Mesenchymal stem cell (in vitro differentiated cells and primary cell): ENCODE data around the gene DYSF.

Experiments
- DNase-seq: peaks from one replicate; pipeline ENCODE4 v3.0.0-alpha.2; 2013
- H2AFZ ChIP-seq: one replicate; pipeline ENCODE4 v1.6.1; 2013; ENCODE audit warnings: low read depth, mild to moderate bottlenecking, control low read depth, inconsistent platforms, low read length, moderate library complexity
- H2AK5ac ChIP-seq: 2 replicates; pipeline ENCODE4 v1.6.1; 2013; ENCODE audit warnings: low read length, moderate library complexity, mild to moderate bottlenecking, inconsistent platforms; ENCODE audit not compliant: severe bottlenecking
- H2BK120ac ChIP-seq: one replicate; pipeline ENCODE4 v1.6.1; 2013; ENCODE audit warnings: low read depth, mild to moderate bottlenecking, inconsistent platforms, low read length, moderate library complexity
- H2BK12ac ChIP-seq, 2 experiments: one replicate each; pipeline ENCODE4 v1.6.1; 2013; ENCODE audit warnings: inconsistent platforms in 2 of 2, low read length in 2 of 2, mild to moderate bottlenecking in 2 of 2, moderate library complexity in 2 of 2, control low read depth in 1 of 2
- H2BK15ac ChIP-seq: one replicate; pipeline ENCODE4 v1.6.1; 2013; ENCODE audit warnings: mild to moderate bottlenecking, low read depth, inconsistent platforms; ENCODE audit not compliant: poor library complexity, severe bottlenecking
- H2BK5ac ChIP-seq: 2 replicates; pipeline ENCODE4 v1.6.1; 2013; ENCODE audit warnings: low read depth, mild to moderate bottlenecking, low read length, control low read depth, inconsistent platforms; ENCODE audit not compliant: poor library complexity, severe bottlenecking
- H3K14ac ChIP-seq, 2 experiments: one replicate each; pipeline ENCODE4 v1.6.1; 2013; ENCODE audit warnings: inconsistent platforms in 2 of 2, low read length in 2 of 2, control low read depth in 1 of 2, mild to moderate bottlenecking in 1 of 2, moderate library complexity in 1 of 2
- H3K18ac ChIP-seq, 2 experiments: one replicate each; pipeline ENCODE4 v1.6.1; 2013; ENCODE audit warnings: inconsistent platforms in 2 of 2, low read length in 2 of 2, control low read depth in 1 of 2, low read depth in 1 of 2, mild to moderate bottlenecking in 1 of 2
- H3K23ac ChIP-seq, 2 experiments: one replicate each; pipeline ENCODE4 v1.6.1; 2013; ENCODE audit warnings: inconsistent platforms in 2 of 2, low read length in 2 of 2, mild to moderate bottlenecking in 2 of 2, moderate library complexity in 2 of 2, control low read depth in 1 of 2
- H3K27ac ChIP-seq: 2 replicates; pipeline ENCODE4 v1.5.1; 2013; ENCODE audit warnings: mild to moderate bottlenecking, moderate library complexity, low read length, control low read depth, inconsistent platforms; ENCODE audit not compliant: poor library complexity, severe bottlenecking
- H3K27me3 ChIP-seq, 2 experiments: 2 replicates each; pipeline versions ENCODE4 v1.6.1 to v1.7.0; 2013; ENCODE audit warnings: low read length in 2 of 2, mild to moderate bottlenecking in 2 of 2, moderate library complexity in 2 of 2, control low read depth in 1 of 2, inconsistent platforms in 1 of 2; ENCODE audit not compliant: control insufficient read depth in 1 of 2, insufficient read depth in 1 of 2
- H3K36me3 ChIP-seq, 2 experiments: 2 replicates each; pipeline versions ENCODE4 v1.6.1 to v1.7.0; 2013; ENCODE audit warnings: low read length in 2 of 2, control low read depth in 1 of 2, inconsistent platforms in 1 of 2, low read depth in 1 of 2, mild to moderate bottlenecking in 1 of 2; ENCODE audit not compliant: insufficient read depth in 2 of 2, control insufficient read depth in 1 of 2
- H3K4ac ChIP-seq, 2 experiments: one replicate each; pipeline ENCODE4 v1.6.1; 2013; ENCODE audit warnings: inconsistent platforms in 2 of 2, low read length in 2 of 2, mild to moderate bottlenecking in 2 of 2, moderate library complexity in 2 of 2, control low read depth in 1 of 2, low read depth in 1 of 2
- H3K4me1 ChIP-seq: 2 replicates; pipeline ENCODE4 v1.6.1; 2013; ENCODE audit warnings: low read depth, low read length, control low read depth; ENCODE audit not compliant: control insufficient read depth, insufficient read depth
- H3K4me2 ChIP-seq: 2 replicates; pipeline ENCODE4 v1.6.1; 2013; ENCODE audit warnings: low read length, mild to moderate bottlenecking, inconsistent platforms; ENCODE audit not compliant: poor library complexity, severe bottlenecking
- H3K4me3 ChIP-seq, 2 experiments: 2 replicates each; pipeline versions ENCODE4 v1.5.1 to v1.7.0; 2013; ENCODE audit warnings: low read length in 2 of 2, mild to moderate bottlenecking in 2 of 2, control low read depth in 1 of 2, low read depth in 1 of 2; ENCODE audit not compliant: insufficient read depth in 1 of 2
- H3K79me1 ChIP-seq: replicated peaks from 2 replicates; pipeline ENCODE4 v1.6.1; 2013; ENCODE audit warnings: mild to moderate bottlenecking, control low read depth, low read length, inconsistent platforms; ENCODE audit not compliant: poor library complexity, severe bottlenecking
- H3K9ac ChIP-seq: 2 replicates; pipeline ENCODE4 v1.7.0; 2013; ENCODE audit warnings: mild to moderate bottlenecking, low read length, moderate library complexity
- H3K9me3 ChIP-seq: 2 replicates; pipeline ENCODE4 v1.7.0; 2013; ENCODE audit warnings: mild to moderate bottlenecking, low read length; ENCODE audit not compliant: control insufficient read depth
- H4K8ac ChIP-seq: one replicate; pipeline ENCODE4 v1.6.1; 2013; ENCODE audit warnings: inconsistent platforms, mild to moderate bottlenecking, low read length, moderate library complexity
- H4K91ac ChIP-seq: one replicate; pipeline ENCODE4 v1.6.1; 2013; ENCODE audit warnings: mild to moderate bottlenecking, low read length, inconsistent platforms
- WGBS: methylation state at CpG from one replicate; pipeline ENCODE4 v1.1.7; 2013; ENCODE audit warnings: mixed read lengths; 5-methylcytosine and 5-hydroxymethylcytosine counted together

DYSF gene

DNA sequence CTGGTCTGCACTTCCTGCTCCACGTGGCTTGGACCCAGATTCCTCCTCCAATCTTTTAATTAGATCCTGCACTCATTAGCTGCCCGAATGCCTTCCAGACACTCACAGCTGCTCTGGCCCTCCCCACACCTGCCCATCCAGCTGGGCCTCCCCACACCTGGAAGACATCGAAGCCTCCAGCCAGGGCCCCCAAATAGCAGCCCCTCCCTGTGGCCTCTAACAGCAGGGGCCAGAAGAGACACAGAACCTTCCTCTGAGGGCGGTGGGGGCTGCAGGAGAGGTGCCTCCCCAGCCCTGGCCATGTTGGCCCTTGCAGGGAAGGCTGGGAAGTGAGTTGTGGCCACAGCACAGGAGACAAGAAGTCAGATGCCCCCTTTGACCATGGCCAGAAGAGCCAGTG is 252.8 kb downstream of the DYSF start:
- Histone ChIP-seq H4K8ac (no peak overlapping the region), H3K23ac (no peak overlapping the region), H2BK15ac (no peak overlapping the region), H3K4ac (no peak overlapping the region), H3K4me3 (no peak overlapping the region), H2BK12ac (no peak overlapping the region), H2AFZ (no peak overlapping the region), H3K36me3 (no peaks in the 10 kb centered on the region), H2BK120ac (no peak overlapping the region), H3K27me3 (peaks cover 15 to 56% of the 10 kb centered on the region in 2 experiments), H3K9ac (no peak overlapping the region), H3K9me3 (no peaks in the 10 kb centered on the region), H3K18ac (no peak overlapping the region), H2BK5ac (no peak overlapping the region), H3K4me1 (no peaks in the 10 kb centered on the region), H3K4me2 (no peak overlapping the region), H4K91ac (no peak overlapping the region), H2AK5ac (no peak overlapping the region), H3K27ac (no peak overlapping the region), H3K14ac (no peak overlapping the region), H3K79me1 (no peaks in the 10 kb centered on the region)
- DNase-seq = no peak
- WGBS = 78% methylated on average over 3 of the region's 4 CpGs

DNA sequence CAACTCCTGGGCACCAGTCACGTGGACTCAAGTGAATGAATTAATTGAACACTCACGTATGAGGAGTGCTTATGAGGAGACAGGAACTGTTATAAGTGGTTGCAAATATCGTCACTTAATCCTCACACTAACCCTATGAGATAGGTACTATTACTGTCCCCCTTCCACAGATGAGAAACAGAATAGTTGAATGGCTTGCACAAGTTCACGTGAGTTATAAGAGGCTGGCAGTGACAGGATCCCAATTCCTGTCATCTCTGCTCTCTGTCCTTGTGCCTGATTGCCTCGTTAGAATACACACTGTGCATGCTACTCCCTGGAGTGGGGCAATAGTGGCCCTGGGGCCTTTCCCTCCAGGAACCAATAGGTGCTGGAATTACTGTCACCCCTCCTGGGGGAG is 253.5 kb downstream of the DYSF start:
- Histone ChIP-seq H4K91ac (peak overlapping the region; percentile 9), H2BK120ac (no peak overlapping the region), H2BK15ac (no peak overlapping the region), H3K27me3 (peaks cover 15 to 52% of the 10 kb centered on the region in 2 experiments), H3K9ac (no peak overlapping the region), H3K4me3 (no peak overlapping the region), H3K9me3 (peaks cover 3% of the 10 kb centered on the region), H3K4ac (no peak overlapping the region), H2BK5ac (no peak overlapping the region), H3K4me2 (no peak overlapping the region), H2BK12ac (no peak overlapping the region), H3K4me1 (no peaks in the 10 kb centered on the region), H3K79me1 (no peaks in the 10 kb centered on the region), H3K36me3 (no peaks in the 10 kb centered on the region), H4K8ac (no peak overlapping the region), H3K23ac (no peak overlapping the region), H2AK5ac (no peak overlapping the region), H2AFZ (no peak overlapping the region), H3K18ac (no peak overlapping the region), H3K14ac (no peak overlapping the region), H3K27ac (no peak overlapping the region)
- WGBS = 78% methylated on average over 4 of the region's 5 CpGs
- DNase-seq = no peak

DNA sequence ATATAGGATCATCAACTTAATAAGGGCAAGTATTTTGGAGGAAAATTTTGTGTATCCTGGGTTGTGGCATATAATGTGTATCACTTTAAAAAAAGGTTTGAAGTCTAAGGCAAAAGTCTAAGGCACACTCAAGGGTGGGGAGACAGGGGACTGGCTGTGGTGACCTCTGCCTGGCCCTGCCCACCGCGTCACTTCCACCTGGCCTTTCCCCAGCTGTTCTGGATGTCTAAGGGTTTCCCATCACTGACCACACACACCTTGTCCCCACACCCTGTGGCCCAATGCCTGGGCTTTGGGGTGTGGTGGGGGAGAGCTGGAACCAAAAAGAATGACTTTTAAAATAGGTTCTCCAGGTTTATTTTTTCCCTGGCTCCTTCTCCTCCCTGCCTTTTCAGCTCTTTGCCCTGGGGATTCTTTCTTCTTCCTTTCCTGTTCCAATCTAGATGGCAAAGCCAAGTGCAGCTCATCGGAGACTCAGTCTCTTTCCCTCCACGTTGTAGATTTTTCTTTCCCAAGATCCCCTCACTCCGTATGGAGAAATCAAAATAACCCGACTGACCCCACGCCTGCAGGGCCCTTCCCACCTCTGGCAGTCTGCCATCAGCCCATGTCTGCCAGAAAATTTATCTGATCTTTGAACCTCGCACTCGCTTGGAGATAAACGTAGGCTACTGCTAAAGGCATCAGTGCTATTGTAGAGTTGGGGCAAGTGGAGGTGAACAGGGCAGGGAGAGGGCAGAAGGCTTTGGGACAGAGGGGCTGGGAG is 257.2 kb downstream of the DYSF start:
- no peak overlapping the region for H3K4ac ChIP-seq
- H3K14ac ChIP-seq = no peak overlapping the region
- H2BK5ac ChIP-seq = no peak overlapping the region
- H3K36me3 ChIP-seq = no peaks in the 10 kb centered on the region
- H3K79me1 ChIP-seq = no peaks in the 10 kb centered on the region
- no peak overlapping the region for H2BK15ac ChIP-seq
- DNase-seq = no peak
- no peak overlapping the region for H2AK5ac ChIP-seq
- peaks cover 4% of the 10 kb centered on the region for H3K4me1 ChIP-seq
- no peak overlapping the region for H3K23ac ChIP-seq
- peaks cover 3% of the 10 kb centered on the region for H3K9me3 ChIP-seq
- no peak overlapping the region for H2BK120ac ChIP-seq
- H3K18ac ChIP-seq = peak overlapping the region in 1 of 2 experiments; percentile 42
- no peak overlapping the region for H4K8ac ChIP-seq
- no peak overlapping the region for H2BK12ac ChIP-seq
- H3K27me3 ChIP-seq = peaks cover 0 to 20% of the 10 kb centered on the region in 2 experiments
- 81% methylated on average over 8 of the region's 10 CpGs for WGBS
- H3K4me3 ChIP-seq = no peak overlapping the region
- no peak overlapping the region for H3K9ac ChIP-seq
- H3K27ac ChIP-seq = no peak overlapping the region
- H3K4me2 ChIP-seq = no peak overlapping the region
- H4K91ac ChIP-seq = no peak overlapping the region
- H2AFZ ChIP-seq = no peak overlapping the region

DNA sequence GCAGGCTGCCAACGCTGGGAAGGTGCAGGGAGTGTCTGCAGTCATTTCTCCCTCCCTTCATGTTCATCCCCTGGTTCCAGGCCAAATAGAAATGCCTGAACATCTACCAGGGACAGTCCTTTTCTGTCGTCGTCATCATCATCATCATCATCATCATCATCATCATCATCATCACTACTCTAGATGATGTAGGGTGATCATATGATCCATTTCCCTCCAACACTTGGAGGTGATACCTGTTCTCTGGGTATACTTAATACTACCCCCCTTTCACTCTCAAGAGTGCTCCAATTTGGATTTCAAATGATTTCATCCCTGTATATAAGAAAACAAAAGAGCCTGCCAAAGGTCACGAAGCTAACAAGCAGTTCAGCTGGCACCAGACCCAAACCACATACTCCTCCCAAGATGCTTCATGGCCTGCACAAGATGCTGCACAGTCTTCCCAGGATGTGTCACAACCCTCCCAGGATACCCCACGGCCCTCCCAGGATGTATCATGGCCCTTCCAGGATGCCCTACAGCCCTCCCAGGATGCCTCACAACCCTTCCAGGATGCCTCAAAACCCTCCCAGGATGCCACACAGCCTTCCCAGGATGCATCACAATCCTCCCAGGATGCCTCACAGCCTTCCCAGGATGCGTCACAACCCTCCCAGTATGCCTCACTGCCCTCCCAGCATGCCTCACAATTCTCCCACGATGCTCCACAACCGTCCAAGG is 257.9 kb downstream of the DYSF start:
- Histone ChIP-seq H2AFZ (no peak overlapping the region), H2BK15ac (no peak overlapping the region), H3K4ac (no peak overlapping the region), H3K23ac (no peak overlapping the region), H3K4me3 (no peak overlapping the region), H3K9me3 (peaks cover 3% of the 10 kb centered on the region), H3K27me3 (peaks cover 0 to 20% of the 10 kb centered on the region in 2 experiments), H3K79me1 (no peaks in the 10 kb centered on the region), H3K27ac (no peak overlapping the region), H3K9ac (no peak overlapping the region), H3K4me2 (no peak overlapping the region), H3K4me1 (peaks cover 5% of the 10 kb centered on the region), H2BK12ac (peak overlapping the region in 1 of 2 experiments; percentile 54), H2AK5ac (no peak overlapping the region), H3K36me3 (no peaks in the 10 kb centered on the region), H2BK5ac (no peak overlapping the region), H4K91ac (peak overlapping the region; percentile 52), H4K8ac (no peak overlapping the region), H3K18ac (peak overlapping the region in 1 of 2 experiments; percentile 42), H2BK120ac (no peak overlapping the region), H3K14ac (peak overlapping the region in 1 of 2 experiments; percentile 84)
- WGBS = 77% methylated on average over 7 of the region's 8 CpGs
- no peak for DNase-seq
